Peyer's patch (tissue), 4 donors: ENCODE data around the gene ZNF135.

Source experiments
- CTCF ChIP-seq, 6 experiments: fragments of 450-650 bp in 4 of 6; fragments of 200-600 bp in 2 of 6; sonication (generic) in 1 of 6; IDR thresholded peaks; one replicate each; pipeline ENCODE4 v1.5.1; 2017 to 2019; ENCODE audit warnings: antibody characterized with exemption in 6 of 6, mild to moderate bottlenecking in 3 of 6, moderate library complexity in 1 of 6
- POLR2A ChIP-seq, 2 donors: fragments of 450-650 bp; IDR thresholded peaks; one replicate each; pipeline ENCODE4 v1.5.1; 2017; ENCODE audit warnings: antibody characterized with exemption in 2 of 2, mild to moderate bottlenecking in 2 of 2, moderate library complexity in 2 of 2

GRCh38 chr19:58034477-58034793 lies 24.6 kb upstream of the ZNF135 start:
- TF ChIP-seq CTCF (IDR thresholded peaks at IDR 0.05) (no peak), POLR2A (IDR thresholded peaks at IDR 0.05) (no peak)
